GM21786 (cell line): ENCODE results near the gene SCNM1.
"Not testable (repeated sequence)": the region's sequence is repeated elsewhere in the genome, so short reads cannot be mapped to it uniquely, and the experiment has no call there.

Source experiments
- ATAC-seq: cut with Tn5 transposase; IDR thresholded peaks from one replicate; pipeline ENCODE4 v1.9.1; 2021; ENCODE audit not compliant: unreplicated experiment

Gene SCNM1

GRCh38 chr1:151192047-151192446, 26.1 kb downstream of the SCNM1 start:
- no peak for ATAC-seq

DNA sequence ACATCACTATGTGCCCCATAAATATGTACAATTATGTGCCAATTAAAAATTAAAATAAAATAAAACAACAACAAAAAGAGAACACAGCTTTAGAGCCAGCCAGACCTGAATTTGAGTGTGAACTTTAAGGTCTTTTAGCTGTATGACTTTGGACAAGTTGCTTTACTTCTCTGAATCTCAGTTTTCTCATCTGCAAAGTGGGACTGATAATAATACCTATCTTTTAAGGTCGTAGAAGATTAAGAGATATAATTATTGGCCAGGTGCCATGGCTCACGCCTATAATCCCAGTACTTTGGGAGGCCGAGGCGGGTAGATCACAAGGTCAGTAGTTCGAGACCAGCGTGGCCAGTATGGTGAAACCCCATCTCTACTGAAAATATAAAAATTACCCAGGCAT, 27.4 kb downstream of the SCNM1 start:
- no peak for ATAC-seq

DNA sequence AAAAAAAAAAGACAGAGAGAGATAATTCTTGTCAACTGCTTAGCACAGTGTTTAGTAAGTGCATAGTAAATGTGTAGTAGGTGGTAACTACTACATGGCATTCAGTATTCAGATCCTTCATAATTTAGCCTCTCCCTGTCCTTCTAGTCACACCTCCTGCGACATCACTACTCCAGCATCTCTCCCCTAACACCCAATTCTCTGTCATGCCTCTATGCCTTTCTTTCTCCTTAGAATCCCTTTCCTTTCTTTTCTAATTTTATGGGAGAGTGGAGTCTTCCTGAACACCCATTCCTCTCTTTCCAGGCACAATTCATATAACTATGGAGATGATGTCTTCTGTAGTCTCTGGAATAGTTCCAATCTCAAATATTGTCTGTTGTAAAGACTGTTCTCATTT, 27.9 kb downstream of the SCNM1 start:
- ATAC-seq = no peak

DNA sequence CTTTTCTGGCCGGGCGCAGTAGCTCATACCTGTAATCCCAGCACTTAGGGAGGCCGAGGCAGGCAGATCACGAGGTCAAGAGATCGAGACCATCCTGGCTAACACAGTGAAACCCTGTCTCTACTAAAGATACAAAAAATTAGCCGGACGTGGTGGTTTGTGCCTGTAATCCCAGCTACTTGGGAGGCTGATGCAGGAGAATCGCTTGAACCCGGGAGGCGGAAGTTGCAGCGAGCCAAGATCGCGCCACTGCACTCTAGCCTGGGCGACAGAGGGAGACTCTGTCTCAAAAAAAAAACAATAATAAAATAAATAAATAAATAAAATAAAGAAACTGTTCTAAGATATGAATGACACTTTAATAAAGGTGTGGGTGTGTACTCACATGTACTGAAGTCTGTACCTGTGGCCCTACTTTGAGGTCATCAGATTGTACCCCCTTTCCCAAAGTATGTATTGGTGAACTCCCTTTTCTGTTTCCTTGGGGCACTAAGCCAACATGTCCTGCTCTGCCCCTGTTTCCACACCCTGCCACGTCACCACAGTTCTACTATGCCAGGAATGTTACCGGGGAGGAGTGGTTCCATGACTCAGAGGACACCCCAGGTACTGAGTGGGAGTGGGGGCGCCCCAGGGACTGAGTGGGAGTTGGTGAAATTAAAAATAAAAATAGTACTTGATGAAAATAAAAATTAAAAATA, 29.1 kb downstream of the SCNM1 start:
- ATAC-seq = not testable (repeated sequence)

DNA sequence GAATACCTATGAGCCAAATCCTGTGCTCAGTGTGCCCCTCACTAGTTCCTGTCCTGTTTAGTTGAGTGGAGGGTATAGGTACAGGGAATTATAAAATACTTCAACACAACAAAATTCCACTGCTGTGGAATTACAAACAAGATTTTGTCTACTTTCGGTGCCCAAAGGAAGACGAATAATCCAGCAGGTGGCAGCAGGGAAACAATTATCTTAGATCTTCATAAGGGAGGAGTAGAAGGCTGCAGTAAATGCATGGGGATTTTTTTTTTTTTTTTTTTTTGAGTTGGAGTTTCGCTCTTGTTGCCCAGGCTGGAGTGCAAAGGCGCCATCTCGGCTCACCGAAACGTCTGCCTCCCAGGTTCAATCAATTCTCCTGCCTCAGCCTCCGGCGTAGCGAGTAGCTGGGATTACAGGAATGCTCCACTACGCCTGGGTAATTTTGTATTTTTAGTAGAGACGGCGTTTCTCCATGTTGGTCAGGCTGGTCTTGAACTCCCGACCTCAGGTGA, 30.4 kb downstream of the SCNM1 start:
- no peak for ATAC-seq

- ATAC-seq = no peak
These were observed 31.9 kb downstream of the SCNM1 start for GRCh38 chr1:151197863-151198253.

GRCh38 chr1:151198254-151199127, 32.5 kb downstream of the SCNM1 start, which contains the start of gene PIP5K1A:
PIP5K1A (plus strand) TSS chr1:151198552; CDS start chr1:151198997, 445 bp downstream.
- peak; percentile 86 for ATAC-seq

DNA sequence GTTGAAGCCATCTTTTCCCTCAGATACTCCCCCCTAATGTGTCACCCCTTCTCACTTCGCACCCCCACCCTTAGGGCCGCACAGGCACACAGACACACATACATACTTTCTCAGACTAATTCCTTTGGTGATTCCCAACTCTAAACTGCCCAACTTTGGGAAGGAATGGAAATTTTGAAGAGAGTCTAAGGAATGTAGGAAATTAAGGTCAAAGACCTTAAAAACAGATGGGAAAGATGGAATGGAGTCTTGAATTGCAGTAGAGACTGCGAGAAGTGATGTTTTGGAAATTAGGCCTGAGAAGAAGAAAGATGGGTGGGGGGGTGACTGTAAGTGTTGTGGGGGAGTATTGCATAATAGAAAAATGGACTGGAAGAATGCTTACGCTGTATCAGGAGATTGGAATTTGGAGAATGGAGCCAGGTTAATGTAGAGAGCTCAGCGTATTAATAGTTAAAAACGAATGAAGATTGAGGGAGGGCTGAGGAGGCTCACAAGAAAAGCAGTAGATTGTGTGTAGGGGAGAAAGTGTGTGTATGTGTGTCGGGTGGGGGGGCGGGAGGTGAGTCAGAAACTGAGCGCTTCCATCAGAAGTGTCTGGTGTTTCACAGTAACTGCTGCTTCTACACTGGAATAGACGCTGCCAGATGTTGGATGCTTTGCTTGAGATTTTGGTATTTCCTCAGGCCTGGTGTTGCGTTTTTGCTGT, 34.1 kb downstream of the SCNM1 start:
- no peak for ATAC-seq

GRCh38 chr1:151205381-151205965, 39.5 kb downstream of the SCNM1 start:
- not testable (repeated sequence) for ATAC-seq

DNA sequence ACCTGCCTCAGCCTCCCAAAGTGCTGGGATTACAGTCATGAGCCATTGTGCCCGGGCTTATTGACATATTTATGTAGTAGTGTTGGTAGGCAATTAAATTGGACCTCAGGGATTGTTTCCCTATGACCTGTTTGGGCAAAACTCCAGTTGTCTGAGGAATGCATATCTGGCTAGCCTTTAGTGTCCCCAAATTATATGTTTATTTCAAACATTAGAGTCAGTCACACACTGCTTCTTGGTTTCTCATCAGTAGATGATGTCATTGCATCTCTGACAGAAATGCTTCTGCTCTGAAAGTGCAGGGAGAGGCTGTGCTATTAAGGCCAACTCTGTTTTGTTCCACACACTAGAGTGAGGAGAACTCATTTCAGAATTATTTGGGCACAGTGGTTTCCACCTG, 44.9 kb downstream of the SCNM1 start:
- no peak for ATAC-seq

GRCh38 chr1:151211972-151212705, 46.2 kb downstream of the SCNM1 start:
- ATAC-seq = no peak

DNA sequence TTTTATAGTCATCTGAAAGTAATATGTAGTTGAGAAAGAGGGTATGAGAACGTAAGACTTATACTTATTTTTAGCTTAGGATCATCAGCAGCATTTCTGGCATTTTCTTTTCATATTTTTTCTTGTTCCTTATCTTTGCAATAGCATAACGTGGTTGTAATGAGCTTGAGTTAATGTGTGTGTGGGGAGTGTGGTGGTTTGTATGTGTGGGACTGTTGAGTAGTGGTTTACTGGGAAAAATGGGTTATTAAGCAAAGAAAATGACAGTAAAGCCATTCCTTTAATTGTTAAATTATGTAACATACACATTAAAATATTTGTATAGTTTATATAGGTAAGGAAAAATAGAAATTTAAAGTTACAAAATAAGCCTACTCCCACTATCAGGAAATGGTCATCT, 47.6 kb downstream of the SCNM1 start:
- no peak for ATAC-seq
